HFFc6 (cell line): ENCODE results near the gene EEF2. TPM values are rescaled to one million over a fixed set of nuclear protein-coding genes. Genes with fewer than 3 reads are reported as not detected.

Experiments used
- DNase-seq: peaks from one replicate; pipeline ENCODE4 v3.0.0-alpha.2; 2018
- H3K27ac Mint-ChIP-seq: 2 replicates; pipeline ENCODE4 v1.8.0; 2020; ENCODE audit warnings: mild to moderate bottlenecking, mixed read lengths
- H3K27me3 Mint-ChIP-seq: 2 replicates; pipeline ENCODE4 v1.8.0; 2021; ENCODE audit warnings: mild to moderate bottlenecking, moderate library complexity, mixed read lengths; ENCODE audit not compliant: insufficient read depth
- H3K36me3 Mint-ChIP-seq: 2 replicates; pipeline ENCODE4 v1.8.0; 2021; ENCODE audit warnings: low read depth, mixed read lengths
- H3K4me1 Mint-ChIP-seq: 2 replicates; pipeline ENCODE4 v1.8.0; 2020; ENCODE audit warnings: low read depth, mixed read lengths
- H3K4me3 Mint-ChIP-seq: 2 replicates; pipeline ENCODE4 v1.8.0; 2020; ENCODE audit warnings: mild to moderate bottlenecking, moderate library complexity, mixed read lengths
- H3K9me3 Mint-ChIP-seq: 2 replicates; pipeline ENCODE4 v1.8.0; 2020; ENCODE audit warnings: mild to moderate bottlenecking, mixed read lengths
- microRNA-seq: library from miRNA; unstranded; fragments of <30 nt; microRNA quantifications from one replicate; pipeline ENCODE4, GENCODE V29; 2019
- total RNA-seq, 6 experiments: library from RNA; stranded (reverse); fragmentation: NEBNext Ultra II Directional; extraction: Animal tissue kit (Norgen Biotek cat#: 25700); gene quantifications; 2 replicates in 1 of 6; 3 replicates in 5 of 6; pipeline ENCODE4 v1.2.3, GENCODE V29; 2021
- TF ChIP-seq, protein P1 (sequence below): fragments of 200-600 bp; sonication (generic); IDR thresholded peaks from 2 replicates; pipeline ENCODE4 v1.5.0; 2021; ENCODE audit warnings: antibody characterized with exemption, mild to moderate bottlenecking

EEF2 gene
- total RNA-seq, 6 experiments from 2014 or later, result 2,555 to 2,867 (median 2,696) TPM

DNA sequence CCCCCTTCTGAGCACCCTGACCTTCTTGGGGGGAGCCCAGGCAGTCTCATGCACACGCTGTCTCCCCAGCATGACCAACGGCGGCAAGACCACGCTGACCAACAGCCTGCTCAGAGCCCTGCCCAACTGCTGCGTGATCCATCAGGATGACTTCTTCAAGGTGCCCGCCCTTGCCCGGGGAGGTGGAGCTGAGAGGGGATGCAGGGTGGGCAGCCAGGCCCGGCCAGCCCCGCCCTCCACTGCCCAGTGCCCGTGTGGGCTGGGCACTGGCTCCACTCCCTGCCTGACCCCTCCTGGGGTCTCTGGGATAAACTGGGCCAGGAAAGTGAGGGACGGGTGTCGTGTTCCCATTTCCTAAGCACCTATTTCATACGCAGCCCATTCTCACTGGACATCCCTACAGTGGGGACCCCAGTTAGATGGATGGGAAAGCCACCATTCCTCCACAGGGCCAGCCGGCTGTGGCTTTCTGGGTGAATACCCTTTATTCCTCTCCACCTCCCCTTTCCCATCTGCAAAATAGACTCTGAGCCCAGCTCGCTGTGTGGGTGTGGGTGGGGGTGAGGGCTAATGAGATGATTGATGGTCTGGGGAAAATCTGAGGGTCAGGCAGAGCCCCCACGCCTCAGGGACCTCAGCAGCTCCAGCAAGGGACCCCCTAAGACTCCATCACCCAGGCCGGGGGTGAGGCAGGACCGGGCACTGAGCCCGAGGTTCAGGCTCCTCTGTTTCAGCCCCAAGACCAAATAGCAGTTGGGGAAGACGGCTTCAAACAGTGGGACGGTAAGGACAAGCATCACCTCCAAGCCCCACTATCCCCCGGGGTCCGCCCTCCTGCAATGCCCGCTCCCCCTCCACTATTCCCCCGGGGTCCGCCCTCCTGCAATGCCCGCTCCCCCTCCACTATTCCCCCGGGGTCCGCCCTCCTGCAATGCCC lies 48.5 kb downstream of the EEF2 start:
- Mint-ChIP-seq H3K36me3 (no peaks in the 10 kb centered on the region), H3K9me3 (no peaks in the 10 kb centered on the region), H3K4me1 (no peaks in the 10 kb centered on the region), H3K4me3 (no peak overlapping the region), H3K27ac (no peak overlapping the region), H3K27me3 (peaks cover 16% of the 10 kb centered on the region)
- TF ChIP-seq, protein P1, sequence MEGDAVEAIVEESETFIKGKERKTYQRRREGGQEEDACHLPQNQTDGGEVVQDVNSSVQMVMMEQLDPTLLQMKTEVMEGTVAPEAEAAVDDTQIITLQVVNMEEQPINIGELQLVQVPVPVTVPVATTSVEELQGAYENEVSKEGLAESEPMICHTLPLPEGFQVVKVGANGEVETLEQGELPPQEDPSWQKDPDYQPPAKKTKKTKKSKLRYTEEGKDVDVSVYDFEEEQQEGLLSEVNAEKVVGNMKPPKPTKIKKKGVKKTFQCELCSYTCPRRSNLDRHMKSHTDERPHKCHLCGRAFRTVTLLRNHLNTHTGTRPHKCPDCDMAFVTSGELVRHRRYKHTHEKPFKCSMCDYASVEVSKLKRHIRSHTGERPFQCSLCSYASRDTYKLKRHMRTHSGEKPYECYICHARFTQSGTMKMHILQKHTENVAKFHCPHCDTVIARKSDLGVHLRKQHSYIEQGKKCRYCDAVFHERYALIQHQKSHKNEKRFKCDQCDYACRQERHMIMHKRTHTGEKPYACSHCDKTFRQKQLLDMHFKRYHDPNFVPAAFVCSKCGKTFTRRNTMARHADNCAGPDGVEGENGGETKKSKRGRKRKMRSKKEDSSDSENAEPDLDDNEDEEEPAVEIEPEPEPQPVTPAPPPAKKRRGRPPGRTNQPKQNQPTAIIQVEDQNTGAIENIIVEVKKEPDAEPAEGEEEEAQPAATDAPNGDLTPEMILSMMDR, result no peak
- DNase-seq, result no peak

- H3K9me3 Mint-ChIP-seq, result no peaks in the 10 kb centered on the region
- peaks cover 22% of the 10 kb centered on the region for H3K27me3 Mint-ChIP-seq
- DNase-seq, result no peak
- H3K4me1 Mint-ChIP-seq, result no peaks in the 10 kb centered on the region
- TF ChIP-seq, protein P1, result no peak
- H3K36me3 Mint-ChIP-seq, result no peaks in the 10 kb centered on the region
- H3K4me3 Mint-ChIP-seq, result no peak within 1 kb of the TSS
- no peak within 1 kb of the TSS for H3K27ac Mint-ChIP-seq
Observed at GRCh38 chr19:3932931-3933810, 52.1 kb downstream of the EEF2 start, which contains the start of gene NMRK2. Gene NMRK2 (plus strand): TSS chr19:3933069. CDS start chr19:3933672, 603 bp downstream.

DNA sequence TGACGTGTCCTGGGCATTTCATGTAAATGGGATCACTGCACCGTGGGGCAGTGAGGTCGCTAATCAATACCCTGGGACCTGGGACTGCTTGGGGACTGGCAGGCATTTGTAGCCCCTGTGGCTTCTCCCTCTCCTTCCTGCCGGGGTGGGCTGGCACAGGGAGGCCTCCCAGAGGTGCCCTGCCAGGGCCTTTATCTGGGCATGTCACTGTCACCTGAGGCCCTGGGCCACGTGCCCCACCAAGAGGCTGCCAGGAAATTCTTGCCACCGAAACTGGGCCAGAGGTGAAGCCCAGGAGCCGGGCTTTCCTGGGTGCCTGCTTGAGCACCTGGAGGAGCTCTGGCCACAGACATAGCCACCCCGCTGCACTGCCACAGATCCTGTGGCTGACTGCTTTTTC lies 54.2 kb downstream of the EEF2 start:
- no peak for DNase-seq
- Mint-ChIP-seq H3K27ac (no peak overlapping the region), H3K27me3 (peaks cover 23% of the 10 kb centered on the region), H3K9me3 (no peaks in the 10 kb centered on the region; the same call in 1 of the 2 replicates), H3K36me3 (no peaks in the 10 kb centered on the region), H3K4me1 (no peaks in the 10 kb centered on the region), H3K4me3 (no peak overlapping the region)
- TF ChIP-seq, protein P1, result no peak

Small RNAs within 50 kb of the gene (microRNA-seq; reads per million reads assigned to microRNA genes)
- not detected for gene MIR637

Other genes with a start within 250 kb of the EEF2 start
- 10 to 100 TPM in 4 of 6 experiments, 1 to 10 TPM in 2; 9.1 to 13.8 (median 10.4) TPM for gene APBA3, start 223.8 kb downstream of the EEF2 start, total RNA-seq
- 10 to 100 TPM; 69.9 to 84.3 (median 77.9) TPM for gene MRPL54, start 222.8 kb downstream of the EEF2 start, total RNA-seq
- not detected for gene RAX2, start 213.2 kb downstream of the EEF2 start, total RNA-seq
- not detected for gene MATK, start 199.1 kb downstream of the EEF2 start, total RNA-seq
- gene ZFR2, start 116.4 kb downstream of the EEF2 start, total RNA-seq, result not detected
- gene ATCAY, start 104.8 kb downstream of the EEF2 start, total RNA-seq, result not detected
- not detected for gene NMRK2, start 52.4 kb downstream of the EEF2 start, total RNA-seq
- gene DAPK3, start 14.4 kb downstream of the EEF2 start, total RNA-seq, result 100 to 1,000 TPM; 116 to 140 (median 128) TPM
- gene PIAS4, start 22.3 kb upstream of the EEF2 start, total RNA-seq, result 10 to 100 TPM; 20.0 to 26.0 (median 23.3) TPM
- gene ZBTB7A, start 81.4 kb upstream of the EEF2 start, total RNA-seq, result 10 to 100 TPM; 40.8 to 47.6 (median 43.6) TPM
- gene MAP2K2, start 138.7 kb upstream of the EEF2 start, total RNA-seq, result 100 to 1,000 TPM; 175 to 209 (median 187) TPM
- not detected for gene CREB3L3, start 168.2 kb upstream of the EEF2 start, total RNA-seq
- 10 to 100 TPM; 23.4 to 27.5 (median 25.2) TPM for gene SIRT6, start 197.1 kb upstream of the EEF2 start, total RNA-seq
- gene ANKRD24, start 197.2 kb upstream of the EEF2 start, total RNA-seq, result under 1 TPM; 0.11 to 0.81 (median 0.54) TPM
- gene EBI3, start 244.1 kb upstream of the EEF2 start, total RNA-seq, result under 1 TPM; 0.17 to 0.61 (median 0.37) TPM